ENCODE measurements around the gene PARVB.

Gene PARVB

GRCh38 chr22:44024288-44024921 lies at the start of gene PARVB:
PARVB (plus strand) TSS chr22:44024302; CDS start chr22:44024340, 38 bp downstream.
- H3K4me3 ChIP-seq: peak within 1 kb of the TSS; percentile 50
- no peaks in the 10 kb centered on the region for H3K36me3 ChIP-seq (replicated peaks)
- peaks cover 22% of the 10 kb centered on the region for H3K4me1 ChIP-seq
- in situ Hi-C loops (cut with MboI; ENCODE audit: low sequenced_read_pairs): no loop called here
- no peaks in the 10 kb centered on the region for H3K27me3 ChIP-seq (ENCODE audit: low read depth)
- H3K9me3 ChIP-seq: no peaks in the 10 kb centered on the region
- peak; percentile 20 to 50 for DNase-seq (ENCODE audit: low spot score in 2 of 2)

GRCh38 chr22:43975041-43975440 lies 49.1 kb upstream of the PARVB start:
- no peaks in the 10 kb centered on the region for H3K4me1 ChIP-seq
- H3K36me3 ChIP-seq (replicated peaks): peaks cover 50% of the 10 kb centered on the region
- DNase-seq (ENCODE audit: low spot score in 2 of 2): no peak
- H3K9me3 ChIP-seq: no peaks in the 10 kb centered on the region
- H3K4me3 ChIP-seq: no peak overlapping the region
- in situ Hi-C loops (cut with MboI; ENCODE audit: low sequenced_read_pairs): no loop called here
- no peaks in the 10 kb centered on the region for H3K27me3 ChIP-seq (ENCODE audit: low read depth)

DNA sequence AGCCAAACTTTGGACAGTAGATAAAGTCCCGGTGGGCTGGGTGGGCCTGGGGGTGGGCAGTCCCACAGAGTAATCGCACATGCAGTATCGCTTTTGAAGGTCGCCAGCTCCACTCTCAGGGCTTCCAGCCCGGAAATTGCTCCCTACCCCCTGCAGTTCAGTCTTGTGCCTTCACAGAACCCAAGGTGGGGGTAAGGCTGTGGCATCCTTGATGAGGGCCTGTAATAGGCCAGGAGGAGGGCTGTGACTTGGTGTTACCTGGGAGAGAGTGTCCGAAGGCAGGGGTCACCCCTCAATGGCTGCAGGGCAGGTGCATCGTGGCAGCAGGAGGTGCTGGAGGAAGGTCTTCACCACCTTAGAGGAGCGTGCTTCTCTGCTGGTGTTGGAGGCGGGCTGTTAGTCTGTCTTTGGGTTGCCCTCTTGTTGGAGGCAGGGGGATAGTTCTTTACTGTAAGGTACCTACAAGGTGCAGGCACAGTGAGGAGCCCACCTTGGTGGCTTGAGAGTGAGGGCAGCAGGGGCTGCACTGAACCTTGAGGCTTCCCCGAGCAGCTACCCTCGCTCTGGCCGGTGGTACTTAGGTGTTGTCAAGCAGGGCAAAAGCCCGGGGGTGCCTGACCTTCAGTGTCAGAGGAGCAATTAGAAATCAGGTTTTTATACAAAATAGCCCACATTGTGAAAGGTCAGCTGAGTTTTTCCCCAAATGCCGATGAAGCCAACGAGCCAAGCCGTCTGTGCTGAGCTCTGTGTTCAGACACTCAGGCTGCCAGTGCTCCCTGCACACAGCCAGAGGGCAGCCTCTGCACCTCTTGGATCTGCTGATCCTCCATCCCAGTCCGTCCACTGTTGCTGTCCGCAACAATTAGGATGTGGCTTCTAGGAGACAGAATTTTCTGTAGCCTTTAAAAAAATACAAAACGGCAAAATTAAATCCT lies 47.0 kb upstream of the PARVB start:
- DNase-seq (ENCODE audit: low spot score in 2 of 2): no peak
- Histone ChIP-seq H3K27me3 (ENCODE audit: low read depth) (no peaks in the 10 kb centered on the region), H3K9me3 (no peaks in the 10 kb centered on the region), H3K36me3 (replicated peaks) (peaks cover 57% of the 10 kb centered on the region), H3K4me1 (no peaks in the 10 kb centered on the region), H3K4me3 (no peak overlapping the region)
- in situ Hi-C loops (cut with MboI; ENCODE audit: low sequenced_read_pairs): no loop called here

GRCh38 chr22:43978558-43978957 lies 45.5 kb upstream of the PARVB start:
- H3K9me3 ChIP-seq: no peaks in the 10 kb centered on the region
- H3K36me3 ChIP-seq (replicated peaks): peaks cover 47% of the 10 kb centered on the region
- no peaks in the 10 kb centered on the region for H3K27me3 ChIP-seq (ENCODE audit: low read depth)
- in situ Hi-C loops (cut with MboI; ENCODE audit: low sequenced_read_pairs): no loop called here
- no peaks in the 10 kb centered on the region for H3K4me1 ChIP-seq
- DNase-seq (ENCODE audit: low spot score in 2 of 2): no peak
- H3K4me3 ChIP-seq: no peak overlapping the region

GRCh38 chr22:43980579-43980978 lies 43.5 kb upstream of the PARVB start:
- DNase-seq (ENCODE audit: low spot score in 2 of 2): no peak

DNA sequence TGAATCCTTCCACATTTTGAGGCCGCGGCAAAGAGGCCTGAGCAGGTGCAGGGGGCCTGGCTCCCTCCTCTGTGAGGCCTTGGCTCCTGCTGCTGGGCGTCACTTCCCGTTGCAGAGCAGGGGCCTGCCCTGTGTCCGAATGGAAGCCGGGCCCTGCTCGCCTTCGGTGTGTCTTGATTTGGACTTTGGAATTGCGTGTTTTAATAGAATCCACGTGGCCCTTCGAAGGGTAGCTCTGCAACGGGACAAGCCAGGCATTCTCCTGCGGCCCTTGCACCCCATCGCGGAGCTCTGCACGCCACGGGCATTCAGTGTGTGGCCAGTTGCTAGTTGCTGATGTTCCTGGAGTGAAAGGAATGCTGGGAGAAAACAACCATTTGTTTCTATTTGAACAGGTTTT lies 43.1 kb upstream of the PARVB start:
- no peak overlapping the region for H3K4me3 ChIP-seq
- DNase-seq (ENCODE audit: low spot score in 2 of 2): no peak
- peaks cover 54% of the 10 kb centered on the region for H3K36me3 ChIP-seq (replicated peaks)
- in situ Hi-C loops (cut with MboI; ENCODE audit: low sequenced_read_pairs): no loop called here
- H3K9me3 ChIP-seq: no peaks in the 10 kb centered on the region
- H3K27me3 ChIP-seq (ENCODE audit: low read depth): no peaks in the 10 kb centered on the region
- no peaks in the 10 kb centered on the region for H3K4me1 ChIP-seq

More at GRCh38 chr22:43980579-43980978, 43.5 kb upstream of the PARVB start:
- Histone ChIP-seq H3K4me3 (no peak overlapping the region), H3K27me3 (ENCODE audit: low read depth) (no peaks in the 10 kb centered on the region), H3K36me3 (replicated peaks) (peaks cover 56% of the 10 kb centered on the region), H3K9me3 (no peaks in the 10 kb centered on the region), H3K4me1 (no peaks in the 10 kb centered on the region)
- in situ Hi-C loops (cut with MboI; ENCODE audit: low sequenced_read_pairs): no loop called here

DNA sequence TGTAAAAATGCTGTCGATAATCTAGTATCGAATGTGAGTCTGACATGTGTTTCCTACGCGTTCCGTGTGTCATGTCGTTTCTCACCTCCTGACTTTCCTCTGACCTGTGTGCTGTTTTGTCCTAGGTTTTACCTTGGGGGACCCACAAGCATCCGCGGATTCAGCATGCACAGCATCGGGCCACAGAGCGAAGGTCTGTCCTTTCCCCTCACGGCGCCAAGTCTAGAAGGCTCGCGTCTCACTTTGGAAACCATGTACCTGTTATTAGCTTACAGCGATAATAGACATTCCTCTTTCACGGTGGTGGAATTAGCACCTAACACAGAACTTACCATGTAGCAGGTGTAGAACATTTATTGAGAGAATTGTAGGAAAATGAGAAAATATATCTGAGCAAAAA lies 40.3 kb upstream of the PARVB start:
- Histone ChIP-seq H3K9me3 (no peaks in the 10 kb centered on the region), H3K27me3 (ENCODE audit: low read depth) (no peaks in the 10 kb centered on the region), H3K4me3 (no peak overlapping the region), H3K36me3 (replicated peaks) (peaks cover 37% of the 10 kb centered on the region), H3K4me1 (peaks cover 9% of the 10 kb centered on the region; the same call in 1 of the 2 replicates)
- in situ Hi-C loops (cut with MboI; ENCODE audit: low sequenced_read_pairs): no loop called here
- no peak for DNase-seq (ENCODE audit: low spot score in 2 of 2)

- no peak for DNase-seq (ENCODE audit: low spot score in 2 of 2)
- Histone ChIP-seq H3K36me3 (replicated peaks) (peaks cover 33% of the 10 kb centered on the region), H3K4me3 (no peak overlapping the region), H3K4me1 (peaks cover 9% of the 10 kb centered on the region; the same call in 1 of the 2 replicates), H3K27me3 (ENCODE audit: low read depth) (no peaks in the 10 kb centered on the region), H3K9me3 (no peaks in the 10 kb centered on the region)
- in situ Hi-C loops (cut with MboI; ENCODE audit: low sequenced_read_pairs): no loop called here
Measured at GRCh38 chr22:43985532-43985931, 38.6 kb upstream of the PARVB start.

DNA sequence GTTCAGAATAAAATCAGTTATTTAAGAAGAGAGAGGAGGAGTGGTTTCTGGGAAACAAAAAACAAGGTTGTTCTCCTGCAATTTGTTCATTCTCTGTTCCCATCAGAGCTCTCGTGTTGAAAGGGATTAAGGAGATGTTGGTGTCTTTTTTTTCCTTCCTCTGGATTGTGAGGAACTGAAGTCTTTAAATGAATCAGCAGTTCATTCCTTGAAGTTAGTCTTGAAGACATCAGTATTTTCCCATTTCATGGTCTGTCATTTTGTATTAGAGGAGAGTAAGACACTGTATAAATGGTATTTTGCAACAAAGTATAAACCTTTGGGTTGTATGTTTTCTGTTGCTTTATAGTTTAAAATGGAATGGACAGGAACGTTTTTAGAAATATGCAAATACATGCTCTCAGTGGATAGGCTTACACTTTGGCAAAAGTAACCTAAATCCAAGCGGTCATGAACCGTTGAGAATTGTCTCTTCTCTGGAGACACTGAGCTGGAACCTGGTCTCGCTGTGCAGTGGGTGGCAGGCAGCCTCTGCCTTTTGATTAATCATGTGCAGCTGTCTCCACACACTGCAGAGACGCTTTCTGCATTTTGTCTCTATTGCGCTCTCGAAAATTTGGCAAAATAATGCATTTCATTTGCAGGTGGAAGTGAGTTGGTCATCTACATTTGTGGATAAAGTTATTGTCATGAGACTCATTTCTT lies 35.8 kb upstream of the PARVB start:
- H3K4me3 ChIP-seq: no peak overlapping the region
- H3K4me1 ChIP-seq: peaks cover 9% of the 10 kb centered on the region; the same call in 1 of the 2 replicates
- no peak for DNase-seq (ENCODE audit: low spot score in 2 of 2)
- H3K9me3 ChIP-seq: no peaks in the 10 kb centered on the region
- H3K27me3 ChIP-seq (ENCODE audit: low read depth): no peaks in the 10 kb centered on the region
- peaks cover 39% of the 10 kb centered on the region for H3K36me3 ChIP-seq (replicated peaks)
- in situ Hi-C loops (cut with MboI; ENCODE audit: low sequenced_read_pairs): no loop called here

GRCh38 chr22:43988960-43989359 lies 35.1 kb upstream of the PARVB start:
- Histone ChIP-seq H3K27me3 (ENCODE audit: low read depth) (no peaks in the 10 kb centered on the region), H3K9me3 (no peaks in the 10 kb centered on the region), H3K36me3 (replicated peaks) (peaks cover 43% of the 10 kb centered on the region), H3K4me1 (peaks cover 9% of the 10 kb centered on the region; the same call in 1 of the 2 replicates), H3K4me3 (no peak overlapping the region)
- in situ Hi-C loops (cut with MboI; ENCODE audit: low sequenced_read_pairs): no loop called here
- no peak for DNase-seq (ENCODE audit: low spot score in 2 of 2)

- Histone ChIP-seq H3K36me3 (replicated peaks) (peaks cover 44% of the 10 kb centered on the region), H3K9me3 (no peaks in the 10 kb centered on the region), H3K4me3 (no peak overlapping the region), H3K27me3 (ENCODE audit: low read depth) (no peaks in the 10 kb centered on the region), H3K4me1 (peaks cover 9% of the 10 kb centered on the region; the same call in 1 of the 2 replicates)
- in situ Hi-C loops (cut with MboI; ENCODE audit: low sequenced_read_pairs): no loop called here
- no peak for DNase-seq (ENCODE audit: low spot score in 2 of 2)
Measured at GRCh38 chr22:43990044-43990443, 34.1 kb upstream of the PARVB start.

DNA sequence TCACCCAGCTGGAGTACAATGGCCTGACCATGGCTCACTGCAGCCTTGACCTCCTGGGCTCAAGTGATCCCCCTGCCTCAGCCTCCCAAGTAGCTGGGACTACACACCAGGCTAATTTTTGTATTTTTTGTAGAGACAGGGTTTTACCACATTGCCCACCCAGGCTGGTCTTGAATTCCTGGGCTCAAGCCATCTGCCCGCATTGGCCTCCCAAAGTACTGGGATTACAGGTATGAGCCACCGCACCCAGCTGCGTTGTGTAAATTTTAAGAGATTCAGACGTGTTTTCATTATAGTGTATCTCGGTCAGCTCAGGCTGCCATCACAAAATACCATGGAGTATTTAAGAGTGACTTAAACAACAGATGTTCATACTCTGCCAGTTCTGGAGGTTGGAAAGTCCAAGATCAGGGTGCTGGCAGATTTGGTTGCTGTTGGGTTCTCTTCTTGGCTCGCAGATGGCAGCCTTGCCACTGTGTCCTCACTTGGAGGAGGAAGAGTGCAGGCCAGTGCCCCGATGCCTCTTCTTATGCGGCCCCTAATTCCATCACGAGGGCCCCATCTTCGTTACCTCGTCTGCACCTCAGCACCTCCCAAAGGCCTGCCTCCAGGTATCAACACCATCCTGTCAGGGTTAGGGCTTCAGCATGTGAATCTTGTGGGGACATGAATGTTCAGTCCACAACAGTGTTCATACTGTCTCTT lies 32.6 kb upstream of the PARVB start:
- Histone ChIP-seq H3K9me3 (no peaks in the 10 kb centered on the region), H3K4me3 (no peak overlapping the region), H3K4me1 (peaks cover 9% of the 10 kb centered on the region; the same call in 1 of the 2 replicates), H3K27me3 (ENCODE audit: low read depth) (no peaks in the 10 kb centered on the region), H3K36me3 (replicated peaks) (peaks cover 48% of the 10 kb centered on the region)
- in situ Hi-C loops (cut with MboI; ENCODE audit: low sequenced_read_pairs): no loop called here
- no peak for DNase-seq (ENCODE audit: low spot score in 2 of 2)

GRCh38 chr22:43992331-43992821 lies 31.7 kb upstream of the PARVB start:
- H3K36me3 ChIP-seq (replicated peaks): peaks cover 55% of the 10 kb centered on the region
- in situ Hi-C loops (cut with MboI; ENCODE audit: low sequenced_read_pairs): no loop called here
- no peak overlapping the region for H3K4me3 ChIP-seq

More at GRCh38 chr22:43992331-43992821, 31.7 kb upstream of the PARVB start:
- H3K9me3 ChIP-seq: no peaks in the 10 kb centered on the region
- DNase-seq (ENCODE audit: low spot score in 2 of 2): no peak
- peaks cover 9% of the 10 kb centered on the region; the same call in 1 of the 2 replicates for H3K4me1 ChIP-seq
- H3K27me3 ChIP-seq (ENCODE audit: low read depth): no peaks in the 10 kb centered on the region
